Omental fat pad (tissue), 4 donors: Measurements from ENCODE around the gene PLAC8L1. TPM values are rescaled to one million over a fixed set of nuclear protein-coding genes. Genes with fewer than 3 reads are reported as not detected.

Experiments
- ATAC-seq: fragments of 150-250 bp; one replicate; pipeline ENCODE4 v1.9.1; 2016; ENCODE audit warnings: mild to moderate bottlenecking, moderate library complexity; ENCODE audit not compliant: low FRiP score
- DNase-seq: peaks from one replicate; pipeline ENCODE4 v3.0.0-alpha.2; 2019; ENCODE audit warnings: low spot score
- total RNA-seq, 4 donors: library from RNA; depleted of rRNA; stranded (reverse); fragments of >200 nt; gene quantifications; one replicate each; pipeline ENCODE4 v1.1.0, GENCODE V29; 2016
- TF ChIP-seq, protein P1 (sequence below), 3 donors: fragments of 450-650 bp; IDR thresholded peaks; one replicate each; pipeline ENCODE4 v1.5.1; 2016 to 2017; ENCODE audit warnings: antibody characterized with exemption in 3 of 3, mild to moderate bottlenecking in 3 of 3, moderate library complexity in 2 of 3

Gene PLAC8L1
- total RNA-seq, 4 donors from 2014 or later, result not detected

- no peak for ATAC-seq
- TF ChIP-seq, protein P1, sequence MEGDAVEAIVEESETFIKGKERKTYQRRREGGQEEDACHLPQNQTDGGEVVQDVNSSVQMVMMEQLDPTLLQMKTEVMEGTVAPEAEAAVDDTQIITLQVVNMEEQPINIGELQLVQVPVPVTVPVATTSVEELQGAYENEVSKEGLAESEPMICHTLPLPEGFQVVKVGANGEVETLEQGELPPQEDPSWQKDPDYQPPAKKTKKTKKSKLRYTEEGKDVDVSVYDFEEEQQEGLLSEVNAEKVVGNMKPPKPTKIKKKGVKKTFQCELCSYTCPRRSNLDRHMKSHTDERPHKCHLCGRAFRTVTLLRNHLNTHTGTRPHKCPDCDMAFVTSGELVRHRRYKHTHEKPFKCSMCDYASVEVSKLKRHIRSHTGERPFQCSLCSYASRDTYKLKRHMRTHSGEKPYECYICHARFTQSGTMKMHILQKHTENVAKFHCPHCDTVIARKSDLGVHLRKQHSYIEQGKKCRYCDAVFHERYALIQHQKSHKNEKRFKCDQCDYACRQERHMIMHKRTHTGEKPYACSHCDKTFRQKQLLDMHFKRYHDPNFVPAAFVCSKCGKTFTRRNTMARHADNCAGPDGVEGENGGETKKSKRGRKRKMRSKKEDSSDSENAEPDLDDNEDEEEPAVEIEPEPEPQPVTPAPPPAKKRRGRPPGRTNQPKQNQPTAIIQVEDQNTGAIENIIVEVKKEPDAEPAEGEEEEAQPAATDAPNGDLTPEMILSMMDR (IDR thresholded peaks at IDR 0.05), result no peak
- DNase-seq, result no peak
These were observed 45.2 kb downstream of the PLAC8L1 start for GRCh38 chr5:146060221-146060585.

GRCh38 chr5:146059460-146060220, 45.7 kb downstream of the PLAC8L1 start:
- TF ChIP-seq, protein P1 (IDR thresholded peaks at IDR 0.05), result no peak
- DNase-seq (no peak), ATAC-seq (no peak)

GRCh38 chr5:146055432-146055831, 49.9 kb downstream of the PLAC8L1 start:
- TF ChIP-seq, protein P1 (IDR thresholded peaks at IDR 0.05), result no peak
- DNase-seq (no peak), ATAC-seq (no peak)

DNA sequence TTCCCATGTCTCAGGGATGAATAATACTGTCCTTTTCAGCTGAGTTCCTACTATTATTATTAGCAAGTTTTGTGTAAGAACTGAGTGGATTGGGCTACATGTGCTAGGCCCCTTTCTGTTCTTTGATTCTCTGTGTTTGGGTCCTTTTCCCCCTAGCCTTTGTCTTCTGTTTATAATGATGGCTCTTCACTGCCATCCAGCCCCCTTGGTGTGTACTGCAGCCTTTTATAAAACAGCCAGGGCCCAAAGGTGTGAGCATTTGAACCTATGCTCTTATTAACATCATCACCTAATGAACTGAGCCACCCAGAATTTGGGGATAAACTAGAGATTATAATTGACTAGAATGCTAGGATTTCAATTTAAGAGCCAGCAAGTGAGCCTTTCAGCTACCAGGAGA, 52.6 kb downstream of the PLAC8L1 start:
- DNase-seq, result no peak
- ATAC-seq, result no peak
- TF ChIP-seq, protein P1 (IDR thresholded peaks at IDR 0.05), result no peak

DNA sequence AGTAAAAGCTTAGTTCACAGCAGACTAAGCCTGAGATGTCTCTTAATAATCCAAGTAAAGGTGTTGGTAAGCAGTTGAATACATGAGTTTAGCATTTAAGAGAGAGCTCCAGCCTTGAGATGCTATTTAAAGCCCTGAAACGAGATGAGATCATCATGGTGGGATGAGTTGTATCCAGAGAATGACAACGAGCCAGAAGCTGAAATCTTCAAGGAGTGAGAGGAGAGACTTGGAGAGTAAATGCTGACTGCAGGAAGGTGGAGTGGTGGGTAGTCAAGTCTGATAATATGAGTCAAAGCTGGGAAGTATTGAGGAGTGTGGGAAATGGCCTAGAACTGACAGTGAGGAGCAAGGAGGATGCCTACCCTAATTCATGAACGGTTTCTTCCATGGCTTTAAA, 53.7 kb downstream of the PLAC8L1 start:
- no peak for DNase-seq
- no peak for ATAC-seq
- TF ChIP-seq, protein P1 (IDR thresholded peaks at IDR 0.05), result no peak

DNA sequence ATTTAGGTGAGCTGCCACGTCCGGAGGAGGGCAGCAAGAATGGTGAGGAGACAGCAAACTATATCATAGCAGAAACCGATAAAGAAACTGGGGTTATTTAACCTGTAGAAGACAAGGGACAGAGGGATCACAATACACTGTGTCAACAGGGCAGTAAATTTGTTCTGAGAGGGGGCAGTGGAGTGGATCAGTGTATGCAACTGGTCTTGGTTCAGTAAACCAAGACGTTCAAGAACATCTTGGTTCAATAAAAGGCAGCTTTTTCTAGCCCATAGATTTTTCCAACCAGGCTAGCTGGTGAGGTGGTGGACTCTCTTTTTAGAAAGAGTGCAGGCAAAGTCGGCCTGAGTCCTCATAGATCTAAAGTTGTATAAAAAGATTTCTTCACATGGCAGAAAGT, 55.3 kb downstream of the PLAC8L1 start:
- ATAC-seq, result no peak
- TF ChIP-seq, protein P1 (IDR thresholded peaks at IDR 0.05), result no peak
- no peak for DNase-seq

- no peak for ATAC-seq
- no peak for DNase-seq
- TF ChIP-seq, protein P1 (IDR thresholded peaks at IDR 0.05), result no peak
These were observed 55.7 kb downstream of the PLAC8L1 start for GRCh38 chr5:146049704-146050026.
